Activated CD4-positive, CD25-positive, alpha-beta regulatory T cell treated with anti-CD3 and anti-CD28 coated beads, Interleukin-2, amount 50 U/mL, for 24 hours (primary cell): Measurements from ENCODE around the gene CMTM7.

ENCODE experiments used
- ATAC-seq, 2 donors: fragments of 150-1000 bp; cut with Tn5 transposase; one replicate each; pipeline ENCODE4 v1.10.0; 2021; ENCODE audit warnings: mild to moderate bottlenecking in 1 of 2, moderate library complexity in 1 of 2

The CMTM7 gene

DNA sequence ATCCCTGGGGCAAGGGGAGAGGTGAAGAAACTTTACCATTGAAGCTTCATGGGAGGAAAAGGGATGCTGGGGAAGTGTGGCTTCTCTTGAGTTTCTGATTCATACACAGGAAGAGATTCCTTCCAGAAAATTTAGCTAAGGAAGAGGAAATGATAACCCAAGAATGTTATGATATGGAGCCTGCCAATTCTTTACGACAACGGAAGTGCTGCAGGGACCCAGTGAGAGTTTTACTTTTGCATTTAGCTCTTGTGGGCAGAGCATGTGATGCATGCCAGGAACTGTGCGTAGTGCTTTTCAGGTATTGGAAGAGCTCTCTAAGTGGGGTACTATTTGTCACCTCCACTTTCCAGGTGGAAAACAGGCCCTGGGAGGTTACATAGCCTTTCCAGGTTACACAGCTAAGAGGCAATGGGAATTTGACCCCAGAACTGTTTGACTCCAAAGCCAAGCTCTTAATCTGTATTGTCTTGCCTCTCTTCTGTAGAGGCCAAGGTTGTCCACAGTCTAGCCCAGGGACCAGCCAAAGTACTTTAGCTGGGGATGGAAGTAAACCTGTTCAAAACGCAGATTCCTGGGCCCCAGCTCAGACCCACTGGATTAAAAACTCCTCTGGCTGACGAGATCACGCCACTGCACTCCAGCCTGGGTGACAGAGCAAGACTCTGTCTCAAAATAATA lies 23.0 kb downstream of the CMTM7 start:
- peak; percentile 88 to 95 for ATAC-seq

DNA sequence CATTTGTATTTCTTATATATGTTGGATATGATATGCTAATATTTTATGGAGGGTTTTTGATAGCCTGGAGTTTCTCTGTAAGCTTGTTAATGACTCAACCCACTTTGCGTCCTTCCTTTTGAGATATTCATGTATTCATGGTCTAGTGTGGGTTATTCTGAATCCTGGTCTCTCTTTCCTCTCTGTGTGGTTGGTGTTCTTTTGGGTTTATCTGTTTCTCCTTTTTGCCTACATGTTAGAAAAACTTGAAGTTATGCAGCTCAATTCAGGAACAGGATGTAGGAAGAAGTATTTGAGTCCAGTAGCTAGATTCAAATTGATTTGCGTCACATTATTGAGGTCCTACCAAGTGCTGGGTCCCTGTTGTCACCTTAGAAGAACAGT lies 28.1 kb downstream of the CMTM7 start:
- ATAC-seq: no peak

DNA sequence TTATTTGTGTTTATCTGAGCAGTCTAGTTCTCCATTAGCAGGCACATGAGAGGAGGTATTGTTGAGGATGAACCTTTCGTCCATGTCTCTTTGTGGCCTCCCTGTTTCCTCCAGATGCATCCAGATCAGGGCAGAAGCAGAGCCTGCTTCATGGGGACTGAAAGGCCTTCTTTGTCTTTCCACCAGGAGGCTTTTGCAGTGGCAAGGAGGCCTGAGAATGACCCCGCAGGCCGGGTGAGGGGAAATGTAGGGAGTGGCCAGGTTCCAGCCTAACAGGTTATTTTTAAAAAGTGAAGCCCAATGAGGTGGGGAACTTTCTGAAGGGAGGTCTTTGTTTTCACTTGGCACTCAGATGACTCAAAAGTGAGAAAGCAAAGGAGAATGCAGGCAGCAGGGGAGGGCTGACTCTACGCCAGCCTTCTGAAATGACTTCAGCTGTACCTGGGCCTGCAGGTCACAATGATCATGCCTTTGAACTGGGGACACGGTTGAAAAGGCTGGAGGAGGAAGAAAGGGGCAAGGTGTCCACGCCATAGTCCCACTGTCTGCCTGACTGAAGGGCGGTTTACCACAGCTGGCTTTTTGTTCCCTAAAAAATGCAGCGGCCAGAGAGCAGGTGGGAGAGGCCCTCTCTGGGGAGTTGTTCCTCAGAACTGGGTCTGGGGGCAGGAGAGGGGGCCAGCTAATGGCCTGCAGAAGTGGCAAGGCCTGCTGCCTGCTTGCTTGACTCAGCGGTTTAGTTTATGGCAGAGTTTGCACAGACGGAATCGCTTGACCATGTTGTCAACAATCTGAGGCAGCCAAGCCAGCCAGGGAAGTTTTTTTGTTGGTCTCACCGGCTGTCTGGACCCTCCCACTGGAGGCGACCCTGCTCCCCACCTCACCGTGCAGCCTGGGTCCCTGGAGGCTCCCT lies 28.7 kb downstream of the CMTM7 start:
- peak; percentile 86 to 87 for ATAC-seq

DNA sequence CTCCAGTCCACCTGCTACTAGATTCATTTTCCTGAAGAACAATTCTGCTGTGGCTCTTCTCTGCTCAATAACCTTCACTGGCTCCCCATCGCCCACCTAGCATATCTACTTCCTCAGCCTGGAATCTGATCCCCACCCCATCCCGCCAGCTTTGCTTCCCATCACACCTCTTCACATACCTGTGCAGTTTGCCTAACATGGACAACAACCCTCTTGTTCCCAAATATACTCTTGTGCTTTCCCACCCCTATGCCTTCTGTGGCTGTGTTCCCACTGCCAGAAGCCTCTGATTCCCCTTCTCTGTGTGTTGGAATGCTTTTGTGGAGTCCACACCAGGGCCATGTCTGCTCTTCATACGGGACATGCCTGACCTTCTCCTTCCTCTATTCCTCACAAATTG lies 29.5 kb downstream of the CMTM7 start:
- ATAC-seq: no peak

DNA sequence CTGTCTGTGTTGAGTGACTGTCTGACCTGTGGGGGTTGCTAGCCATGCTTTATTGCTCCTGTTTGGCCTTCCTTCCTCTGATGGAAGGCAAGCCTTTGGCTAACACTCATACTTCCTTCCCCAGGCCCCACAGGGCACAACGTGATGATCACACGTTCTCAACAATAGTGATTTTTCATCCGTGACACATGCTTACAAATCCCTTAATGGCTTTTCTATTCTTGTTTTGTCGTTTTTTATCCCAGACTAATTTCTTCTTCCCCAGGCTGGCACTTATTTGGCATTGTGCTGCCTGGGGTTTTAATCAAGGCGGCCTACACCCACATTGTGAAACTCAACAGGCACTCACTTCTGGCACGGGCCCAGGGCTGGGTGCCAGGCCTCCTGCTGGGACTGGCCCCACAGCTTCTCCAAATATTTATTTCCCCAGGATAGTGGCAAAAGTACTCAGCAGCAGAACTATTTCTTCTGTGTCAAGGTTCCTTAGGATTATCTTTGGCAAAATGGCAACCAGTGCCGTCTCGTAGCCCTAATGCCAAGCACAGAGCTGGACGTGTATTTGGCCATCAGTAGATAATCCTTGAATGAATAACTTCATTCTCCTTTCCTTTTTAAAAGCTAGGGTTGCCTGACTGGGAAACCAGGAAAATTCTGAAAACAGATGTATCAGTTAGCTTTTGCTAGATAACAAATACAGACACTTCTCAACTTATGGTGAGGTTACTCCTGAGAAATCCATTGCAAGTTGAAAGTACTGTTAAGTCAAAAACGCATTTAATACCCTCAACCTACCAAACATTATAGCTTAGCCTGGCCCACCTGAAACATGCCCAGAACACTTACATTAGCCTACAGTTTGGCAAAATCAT lies 30.6 kb downstream of the CMTM7 start:
- ATAC-seq: no peak

DNA sequence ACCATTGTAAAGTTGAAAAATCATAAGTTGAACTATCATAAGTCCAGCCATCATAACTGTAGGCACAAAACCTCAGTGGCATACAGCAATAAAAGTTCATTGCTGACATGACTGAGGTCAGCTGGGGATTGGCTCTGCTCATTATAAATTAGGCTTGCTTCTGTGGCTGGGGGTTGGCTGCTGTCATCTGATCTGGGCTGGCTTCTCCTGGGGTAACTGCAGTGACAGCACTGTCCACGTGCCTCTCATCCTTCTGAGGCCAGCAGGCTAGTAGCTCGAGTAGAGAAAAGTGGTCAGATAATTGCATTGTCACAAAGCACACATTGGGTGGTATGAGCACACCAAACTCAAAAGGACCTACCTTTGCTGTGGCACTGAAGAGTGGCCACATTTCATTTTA lies 31.3 kb downstream of the CMTM7 start:
- ATAC-seq: no peak

DNA sequence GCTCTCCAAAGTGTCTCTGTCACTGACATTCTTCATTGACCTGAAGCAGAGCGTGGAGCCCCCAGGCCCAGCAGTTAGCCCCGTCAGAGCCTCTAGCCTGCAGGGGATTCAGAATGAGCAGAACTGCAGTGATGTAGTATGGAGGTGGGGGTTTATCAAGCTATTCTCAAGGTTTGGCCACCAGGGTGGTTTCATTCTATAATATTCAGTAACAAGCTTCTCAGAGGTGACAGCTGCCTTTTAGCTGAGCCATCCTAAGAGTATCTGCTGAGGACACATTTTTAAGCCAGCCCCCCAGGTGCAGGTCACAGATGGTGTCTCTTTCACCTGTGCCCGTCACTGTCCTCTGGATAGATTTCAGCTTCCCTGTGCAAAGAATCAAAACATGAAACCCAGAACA lies 31.9 kb downstream of the CMTM7 start:
- peak; percentile 40 to 57 for ATAC-seq

DNA sequence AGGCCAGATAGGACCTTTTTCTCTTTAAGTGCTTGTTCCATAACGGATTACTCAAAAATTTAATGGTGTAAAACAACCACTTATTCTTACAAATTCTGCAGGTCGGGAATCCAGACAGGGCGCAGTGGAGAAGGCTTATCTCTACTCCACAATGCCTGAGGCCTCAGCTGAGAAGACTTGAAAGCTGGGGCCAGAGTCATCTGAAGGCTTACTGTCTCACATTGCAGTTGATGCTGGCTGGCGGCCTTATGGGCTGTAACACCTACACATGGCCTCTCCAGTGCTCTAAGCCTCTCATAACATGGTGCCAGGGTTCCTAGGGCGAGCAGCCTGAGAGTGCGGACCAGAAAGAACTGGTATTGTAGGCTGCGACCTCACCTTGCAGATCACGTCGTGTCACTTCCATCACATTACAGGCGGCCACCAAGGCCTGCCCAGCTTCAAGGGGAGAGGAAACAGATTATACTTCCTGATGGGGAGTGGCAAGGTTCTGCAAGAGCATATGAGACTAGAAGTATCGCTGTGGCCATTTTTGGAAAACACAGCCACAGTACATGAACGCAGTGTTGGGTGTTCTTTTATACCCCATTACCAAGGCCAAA lies 32.4 kb downstream of the CMTM7 start:
- peak in 1 of 2 donors; percentile 8 for ATAC-seq

DNA sequence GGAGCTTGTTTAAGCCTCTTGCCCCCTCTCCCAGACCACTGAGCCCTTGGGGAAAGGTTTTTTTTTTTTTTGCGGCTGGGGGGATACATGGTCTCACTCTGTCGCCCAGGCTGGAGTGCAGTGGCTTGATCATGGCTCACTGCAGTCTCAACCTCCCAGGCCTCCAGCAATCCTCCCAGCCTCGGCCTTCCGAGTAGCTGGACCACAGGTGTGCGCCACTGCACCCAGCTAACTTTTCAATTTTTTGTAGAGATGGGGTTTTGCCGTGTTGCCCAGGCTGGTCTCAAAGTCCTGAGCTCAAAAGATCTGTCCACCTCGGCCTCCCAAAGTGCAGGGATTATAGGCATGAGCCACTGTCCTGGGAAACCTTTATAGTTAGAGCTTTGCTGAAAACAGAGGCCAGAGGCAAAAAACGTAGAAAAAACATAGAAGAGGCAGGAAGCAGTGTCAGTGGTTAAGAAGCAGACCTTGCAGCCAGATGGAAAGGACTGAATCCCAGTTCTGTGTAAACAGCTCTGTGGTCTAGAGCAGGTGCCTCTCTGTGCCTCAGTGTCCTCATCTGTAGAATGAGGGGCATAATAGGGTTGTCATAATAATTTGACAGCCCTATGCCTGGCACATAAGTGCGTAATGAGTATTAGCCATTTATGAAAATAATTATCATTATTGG lies 33.1 kb downstream of the CMTM7 start:
- no peak for ATAC-seq

DNA sequence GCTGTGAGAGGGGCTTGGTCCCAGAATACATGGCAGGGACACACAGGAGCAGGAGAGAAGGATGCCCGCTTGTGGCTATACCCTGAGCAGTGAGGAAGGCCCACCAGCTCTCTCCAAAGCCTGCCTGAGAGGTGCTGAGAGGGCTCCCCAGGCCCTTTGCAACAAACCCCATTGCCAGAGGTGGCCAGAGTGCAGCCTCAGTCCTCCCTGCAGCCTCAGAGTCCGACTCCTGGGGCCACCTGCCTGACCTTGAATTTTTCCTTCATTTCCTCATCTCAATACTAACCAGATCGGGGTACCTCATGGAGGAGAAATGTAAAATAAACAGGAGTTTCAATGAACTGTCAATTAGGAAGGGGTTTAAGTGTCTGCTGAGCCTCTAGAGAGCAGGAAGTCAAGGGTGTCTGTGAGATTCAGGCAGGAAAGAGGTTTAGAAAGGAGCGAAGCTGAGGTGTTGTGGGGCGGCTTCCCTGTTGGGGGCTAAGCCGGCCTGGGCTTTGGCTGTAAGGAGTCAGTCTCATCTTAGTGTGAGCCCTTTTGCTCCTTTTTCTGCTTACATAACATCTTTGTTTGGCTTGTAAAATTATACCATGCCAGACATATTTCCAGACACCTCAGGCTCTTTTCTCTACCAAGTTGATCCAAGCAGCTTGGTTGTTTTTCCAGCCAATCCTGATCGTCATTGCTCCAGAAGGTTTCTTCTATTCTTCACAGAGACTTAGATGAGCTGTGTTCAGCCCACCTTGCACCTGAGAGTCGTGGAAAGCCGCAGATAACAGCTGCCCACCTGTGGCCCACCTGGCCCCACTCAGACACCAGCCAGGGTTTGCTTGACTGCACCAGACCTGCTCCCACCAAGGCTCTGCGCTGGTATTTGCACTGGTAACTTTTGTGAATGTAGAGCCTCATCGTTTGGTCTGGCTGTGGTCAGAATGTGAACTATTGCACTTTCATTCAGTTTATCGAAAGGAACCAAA lies 36.7 kb downstream of the CMTM7 start:
- ATAC-seq: peak; percentile 30 to 39

DNA sequence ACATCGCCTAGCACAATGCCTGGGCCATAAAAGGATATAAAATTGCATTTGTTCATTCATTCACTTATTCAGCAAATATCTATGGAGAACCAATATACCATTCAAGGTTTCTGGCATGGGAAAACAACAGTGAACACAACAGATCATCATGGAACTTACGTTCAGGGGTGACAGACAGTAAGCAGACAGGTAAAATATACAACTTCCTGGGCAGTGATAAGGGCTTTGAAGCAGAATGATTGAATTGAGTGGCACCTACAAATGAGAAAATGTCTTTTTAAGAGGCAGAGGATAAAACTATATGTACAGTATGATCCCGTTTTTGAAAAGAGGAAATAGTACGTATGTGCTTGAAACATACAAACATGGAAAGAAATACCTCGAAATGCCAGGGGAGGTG lies 39.2 kb downstream of the CMTM7 start:
- ATAC-seq: no peak

DNA sequence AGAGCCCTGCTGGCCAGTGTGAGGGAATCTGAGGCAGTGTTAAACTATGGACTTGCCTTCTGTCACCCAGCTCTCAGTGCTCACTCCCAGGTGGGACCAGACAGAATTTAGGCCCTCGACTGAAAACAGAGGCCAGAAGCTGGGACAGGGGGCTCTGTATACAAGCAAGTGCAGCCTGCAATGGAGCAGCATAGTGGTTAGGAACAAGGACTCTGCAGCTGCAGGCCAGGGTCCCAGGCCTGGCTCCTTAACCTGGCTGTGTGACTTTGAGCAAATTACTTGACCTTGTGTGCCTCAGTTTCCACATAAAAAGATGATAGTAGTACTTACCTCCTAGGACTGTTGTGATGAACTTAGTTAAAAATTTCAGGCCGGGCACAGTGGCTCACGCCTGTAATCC lies 39.8 kb downstream of the CMTM7 start:
- no peak for ATAC-seq

DNA sequence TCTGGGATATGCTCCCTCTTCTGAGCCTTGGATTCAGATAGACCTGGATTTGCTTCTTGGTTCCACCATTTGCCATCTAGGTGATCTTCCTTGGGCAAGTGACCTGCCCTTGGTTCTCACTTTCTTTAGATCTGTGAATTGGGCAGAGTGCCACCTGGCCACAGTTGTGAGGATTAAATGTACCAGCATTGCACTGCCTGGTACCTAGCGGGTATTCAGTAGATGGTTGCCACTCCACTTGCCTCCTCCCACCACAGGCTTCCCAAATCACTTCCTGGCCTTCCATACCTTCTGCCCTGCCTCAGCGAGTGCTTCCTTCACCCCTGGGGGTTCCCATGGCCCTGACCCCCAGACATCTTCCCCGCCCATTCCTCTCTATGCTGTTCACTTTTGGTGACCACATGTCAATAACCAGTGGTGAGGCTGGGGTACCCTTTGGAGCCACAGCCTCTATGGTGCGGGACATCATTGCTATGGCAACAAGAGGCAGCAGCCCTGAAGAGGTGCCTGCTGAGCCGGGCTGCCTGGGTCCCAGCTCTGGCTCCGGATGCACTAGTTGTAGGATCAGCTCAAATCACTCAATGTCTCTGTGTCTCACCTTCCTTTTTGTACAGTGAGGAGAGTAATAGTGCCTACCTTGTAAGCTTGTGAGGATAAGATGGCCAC lies 40.5 kb downstream of the CMTM7 start:
- peak in 1 of 2 donors; percentile 4 for ATAC-seq

DNA sequence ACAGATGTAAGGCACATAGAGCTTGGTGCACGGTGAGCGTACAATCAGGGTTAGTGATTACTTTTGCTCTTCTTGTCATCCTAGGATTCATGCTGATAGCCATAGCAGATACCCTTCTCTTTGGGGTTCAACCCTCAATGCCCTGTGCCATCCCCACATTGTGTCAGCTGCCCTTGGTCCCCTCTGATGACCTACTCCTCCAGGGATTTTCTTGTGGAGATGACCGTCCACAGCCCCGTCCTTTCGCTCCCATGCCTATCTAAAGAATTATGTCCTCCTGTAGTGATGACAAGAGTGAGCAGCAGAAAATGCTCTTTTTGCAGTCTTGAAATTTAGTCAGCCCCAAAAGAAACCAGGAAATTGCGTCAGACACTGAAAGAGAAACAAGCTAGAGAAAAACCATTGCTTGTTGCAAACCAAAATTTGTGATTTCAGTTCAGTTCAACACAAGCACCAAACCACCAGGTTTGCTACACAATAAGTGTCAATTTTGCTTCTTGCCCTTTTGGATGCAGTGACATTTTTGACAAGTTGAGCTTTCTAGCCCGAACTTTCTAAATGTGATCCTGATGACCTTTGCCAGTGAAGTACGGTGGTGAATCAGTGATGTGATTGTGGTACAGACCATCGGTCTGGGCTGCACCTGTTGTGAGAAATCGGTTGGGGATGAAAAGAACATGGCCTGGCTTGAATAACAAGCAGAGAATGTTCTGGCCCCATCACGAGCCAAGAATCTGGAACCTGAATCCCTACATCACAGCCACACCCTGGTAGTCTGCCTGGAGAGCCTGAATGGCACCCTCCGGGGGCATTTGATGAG lies 41.3 kb downstream of the CMTM7 start:
- peak; percentile 62 for ATAC-seq

DNA sequence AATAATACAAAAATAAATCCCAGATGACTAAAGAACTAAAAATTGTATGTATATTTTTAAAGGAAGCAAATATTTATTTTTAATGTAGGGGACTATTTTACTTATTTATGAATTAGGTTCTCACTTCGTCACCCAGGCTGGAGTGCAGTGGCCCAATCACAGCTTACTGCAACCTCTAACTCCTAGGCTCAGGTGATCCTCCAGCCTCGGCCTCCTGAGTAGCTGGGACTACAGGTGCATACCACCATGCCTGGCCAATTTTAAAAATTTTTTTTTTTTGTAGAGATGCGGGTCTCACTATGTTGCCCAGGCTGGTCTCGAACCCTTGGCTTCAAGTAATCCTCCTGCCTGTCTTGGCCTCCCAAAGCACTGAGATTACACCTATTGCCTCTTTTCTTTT lies 42.6 kb downstream of the CMTM7 start:
- no peak for ATAC-seq

DNA sequence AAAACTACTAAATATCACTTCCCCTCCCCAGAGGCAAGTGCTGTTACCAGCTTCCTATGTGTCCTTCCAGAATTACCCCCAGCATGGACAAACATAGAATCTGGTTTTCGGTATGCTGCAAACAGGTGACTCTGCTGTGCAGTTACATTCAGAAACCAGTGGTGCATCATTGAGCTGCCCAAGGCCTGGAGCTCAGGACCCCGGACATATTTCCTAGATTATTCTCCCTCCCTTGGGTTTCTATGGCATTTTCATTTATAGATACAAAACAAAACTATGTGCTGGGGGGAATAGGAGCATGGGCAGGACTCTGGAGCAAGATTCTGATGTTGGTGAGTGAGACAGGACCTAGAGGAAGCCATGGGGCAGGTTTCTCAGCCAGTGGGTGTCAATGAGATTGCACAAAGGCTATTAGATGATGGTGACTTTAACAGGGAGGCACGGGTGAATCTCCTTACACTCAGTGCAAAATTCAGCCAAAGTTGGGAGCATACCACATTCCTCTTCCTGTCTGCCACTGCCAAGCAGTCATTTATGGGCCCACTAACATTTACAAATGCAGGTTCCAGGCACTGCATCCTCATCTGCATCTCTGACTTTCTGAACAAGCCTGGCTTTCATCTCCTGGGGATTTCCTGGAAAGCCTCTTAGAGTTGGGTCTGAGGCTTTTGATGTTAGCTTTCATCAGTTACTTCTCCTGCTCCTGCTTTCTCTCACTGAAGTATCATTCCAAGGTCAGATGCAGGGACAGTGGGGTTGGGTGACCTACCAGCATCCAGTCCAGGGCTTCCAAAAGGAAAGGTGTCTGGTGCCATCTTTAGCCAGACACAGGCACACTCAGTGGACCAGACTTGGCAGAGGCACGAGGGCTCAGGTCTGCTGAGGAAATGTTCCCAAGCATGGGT lies 44.5 kb downstream of the CMTM7 start:
- no peak for ATAC-seq

DNA sequence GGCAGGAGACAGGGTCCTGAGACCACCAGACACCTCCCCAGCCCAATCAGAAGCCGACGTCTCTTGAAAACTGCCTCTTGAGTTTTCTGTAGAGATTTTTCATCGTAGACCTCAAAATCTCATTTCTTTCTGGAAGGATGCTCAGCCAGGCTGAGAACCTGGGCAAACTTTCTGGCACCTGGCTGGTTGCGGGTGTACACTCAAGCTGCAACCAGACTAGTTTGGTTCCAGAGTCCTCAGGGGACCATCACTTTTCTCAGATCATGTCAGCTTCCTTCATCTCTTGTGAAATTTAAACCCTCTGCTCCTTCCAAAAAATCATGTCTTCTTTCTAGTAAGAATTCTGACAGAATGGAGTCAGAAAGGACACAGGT lies 45.1 kb downstream of the CMTM7 start:
- ATAC-seq: no peak

DNA sequence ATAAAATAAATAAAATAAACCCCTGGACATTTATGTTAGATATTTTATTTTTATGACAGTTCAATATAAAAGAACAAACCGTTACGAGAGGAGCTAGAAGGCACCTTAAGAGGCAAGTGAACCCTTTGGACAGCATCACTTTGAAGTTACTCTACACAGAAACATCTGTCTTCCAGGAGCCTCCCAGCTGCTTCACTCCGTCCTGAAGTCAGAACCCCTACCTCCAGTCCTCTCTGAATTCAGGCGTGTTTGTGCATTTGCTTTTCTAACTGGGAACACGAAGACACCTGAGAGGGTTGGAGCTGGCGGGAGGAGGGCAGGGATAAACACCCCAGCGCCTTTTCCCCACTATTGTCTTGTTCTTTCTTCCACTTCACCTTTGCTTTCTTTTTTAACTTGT lies 46.2 kb downstream of the CMTM7 start:
- no peak for ATAC-seq
